ENCODE data around the gene POR. TPM values are rescaled to one million over a fixed set of nuclear protein-coding genes. Genes with fewer than 3 reads are reported as not detected.
A peak's percentile ranks its signal among the peaks of the same experiment; 100 is the strongest.

POR gene
- total and polyA plus RNA-seq, 2 of the 13 experiments (the other 11 are each of a cell fraction or from before 2014, with no cell fraction given) = 145 to 266 TPM

- Histone ChIP-seq H3K27ac (ENCODE audit: extremely low read length, insufficient read depth, low read length) (no peak overlapping the region), H3K4me3 (replicated peaks in 1 of 3; ENCODE audit: insufficient read depth in 1 of 3, low read depth in 2 of 3, low read length in 3 of 3) (no peak overlapping the region), H2AFZ (ENCODE audit: low read length) (no peak overlapping the region), H3K9me3 (ENCODE audit: low read length) (no peaks in the 10 kb centered on the region), H3K79me2 (ENCODE audit: insufficient read depth, low read length) (peaks cover 2% of the 10 kb centered on the region), H3K27me3 (ENCODE audit: control insufficient read depth in 1 of 2, insufficient read depth in 2 of 2, low read length in 2 of 2) (no peaks in the 10 kb centered on the region), H3K4me1 (ENCODE audit: insufficient read depth, low read length) (no peaks in the 10 kb centered on the region; the same call in 1 of the 2 replicates), H3K36me3 (replicated peaks in 1 of 2; ENCODE audit: control insufficient read depth in 1 of 2, insufficient read depth in 2 of 2, low read length in 2 of 2) (peaks cover 51 to 91% of the 10 kb centered on the region in 2 experiments), H4K20me1 (ENCODE audit: insufficient read depth, low read length) (peaks cover 9% of the 10 kb centered on the region), H3K4me2 (ENCODE audit: low read depth, low read length) (no peak overlapping the region), H3K9ac (ENCODE audit: insufficient read depth, low read depth, low read length) (no peak overlapping the region)
- DNase-seq (ENCODE audit: low spot score) (no peak), ATAC-seq (no peak), FAIRE-seq (no peak)
- ChIA-PET CTCF (ENCODE audit: low intra/inter-chr PET ratio, low total read pairs) (no interaction called here), POLR2A (no interaction called here)
- 99% methylated on average over 12 of the region's 12 CpGs for whole genome bisulfite sequencing (ENCODE audit: low lambda C conversion rate)
- BruUV-seq (replicated peaks) = no TSS peak
- intact Hi-C loops (cut with micrococcal nuclease; ENCODE audit: unreplicated experiment) (no loop called here), in situ Hi-C loops (cut with HindIII; ENCODE audit: extremely low pct_ligation_motif_present, low pct_unique_long_range_greater_than_20kb) (no loop called here)
- TF ChIP-seq ZNF441 (CRISPR knock-in tag; IDR thresholded peaks at IDR 0.05; ENCODE audit: borderline replicate concordance) = no peak
- peak; percentile 53 for TF ChIP-seq AGO2 (optimal IDR thresholded peaks at IDR 0.05; ENCODE audit: low read depth, low read length)
- TF ChIP-seq TARDBP (CRISPR knock-in tag; IDR thresholded peaks at IDR 0.05) = no peak
Observed at GRCh38 chr7:75981203-75981452, 66.2 kb downstream of the POR start.

GRCh38 chr7:75981453-75982305 lies 66.7 kb downstream of the POR start:
- no peak for ATAC-seq
- Histone ChIP-seq H3K4me3 (replicated peaks in 1 of 3; ENCODE audit: insufficient read depth in 1 of 3, low read depth in 2 of 3, low read length in 3 of 3) (no peak overlapping the region), H3K4me1 (ENCODE audit: insufficient read depth, low read length) (no peaks in the 10 kb centered on the region; the same call in 1 of the 2 replicates), H3K79me2 (ENCODE audit: insufficient read depth, low read length) (peaks cover 2% of the 10 kb centered on the region), H2AFZ (ENCODE audit: low read length) (no peak overlapping the region), H3K4me2 (ENCODE audit: low read depth, low read length) (no peak overlapping the region), H4K20me1 (ENCODE audit: insufficient read depth, low read length) (peaks cover 10% of the 10 kb centered on the region), H3K9ac (ENCODE audit: insufficient read depth, low read depth, low read length) (no peak overlapping the region), H3K27ac (ENCODE audit: extremely low read length, insufficient read depth, low read length) (no peak overlapping the region), H3K9me3 (ENCODE audit: low read length) (no peaks in the 10 kb centered on the region), H3K36me3 (replicated peaks in 1 of 2; ENCODE audit: control insufficient read depth in 1 of 2, insufficient read depth in 2 of 2, low read length in 2 of 2) (peaks cover 56 to 95% of the 10 kb centered on the region in 2 experiments), H3K27me3 (ENCODE audit: control insufficient read depth in 1 of 2, insufficient read depth in 2 of 2, low read length in 2 of 2) (no peaks in the 10 kb centered on the region)
- no peak for DNase-seq (ENCODE audit: low spot score)
- in situ Hi-C loops (cut with HindIII; ENCODE audit: extremely low pct_ligation_motif_present, low pct_unique_long_range_greater_than_20kb) (no loop called here), intact Hi-C loops (cut with micrococcal nuclease; ENCODE audit: unreplicated experiment) (no loop called here)
- CTCF ChIA-PET (ENCODE audit: low intra/inter-chr PET ratio, low total read pairs) = no interaction called here
- POLR2A ChIA-PET = no interaction called here
- WGBS (ENCODE audit: low lambda C conversion rate) = 89% methylated on average over 26 of the region's 38 CpGs
- FAIRE-seq = no peak
- BruUV-seq (replicated peaks) = no TSS peak
- TF ChIP-seq AGO2 (optimal IDR thresholded peaks at IDR 0.05; ENCODE audit: low read depth, low read length) (peak; percentile 72), SMC3 (IDR thresholded peaks at IDR 0.05; ENCODE audit: low read length) (no peak), MATR3 (CRISPR knock-in tag; IDR thresholded peaks at IDR 0.05) (no peak), ZSCAN5A (CRISPR knock-in tag; IDR thresholded peaks at IDR 0.05; ENCODE audit: borderline replicate concordance) (no peak), HNRNPLL (IDR thresholded peaks at IDR 0.05; ENCODE audit: low read depth, low read length, poor library complexity, severe bottlenecking) (peak; percentile 6), PBX3 (CRISPR knock-in tag; IDR thresholded peaks at IDR 0.05; ENCODE audit: borderline replicate concordance) (no peak), IKZF1 (IDR thresholded peaks at IDR 0.05) (no peak), POLR2A (IDR thresholded peaks at IDR 0.05; ENCODE audit: insufficient read depth in 1 of 2, low read depth in 2 of 2, low read length in 2 of 2) (peak; percentile 22 to 26; a peak in 1 of 4 replicates), SKIL (CRISPR knock-in tag; IDR thresholded peaks at IDR 0.05; ENCODE audit: borderline replicate concordance) (no peak), ZFP36L1 (CRISPR knock-in tag; IDR thresholded peaks at IDR 0.05) (no peak), MAF1 (CRISPR knock-in tag; IDR thresholded peaks at IDR 0.05; ENCODE audit: borderline replicate concordance) (no peak), ZIK1 (CRISPR knock-in tag; IDR thresholded peaks at IDR 0.05; ENCODE audit: borderline replicate concordance, low read depth) (no peak)
